Measurements from ENCODE around the gene ZMIZ1. TPM values are rescaled to one million over a fixed set of nuclear protein-coding genes. Genes with fewer than 3 reads are reported as not detected.
A peak's percentile ranks its signal among the peaks of the same experiment; 100 is the strongest.

The ZMIZ1 gene
- total and polyA plus RNA-seq, 2 donors (not counting 1 experiment from before 2014, with no cell fraction given): 6.3 to 30.6 TPM

DNA sequence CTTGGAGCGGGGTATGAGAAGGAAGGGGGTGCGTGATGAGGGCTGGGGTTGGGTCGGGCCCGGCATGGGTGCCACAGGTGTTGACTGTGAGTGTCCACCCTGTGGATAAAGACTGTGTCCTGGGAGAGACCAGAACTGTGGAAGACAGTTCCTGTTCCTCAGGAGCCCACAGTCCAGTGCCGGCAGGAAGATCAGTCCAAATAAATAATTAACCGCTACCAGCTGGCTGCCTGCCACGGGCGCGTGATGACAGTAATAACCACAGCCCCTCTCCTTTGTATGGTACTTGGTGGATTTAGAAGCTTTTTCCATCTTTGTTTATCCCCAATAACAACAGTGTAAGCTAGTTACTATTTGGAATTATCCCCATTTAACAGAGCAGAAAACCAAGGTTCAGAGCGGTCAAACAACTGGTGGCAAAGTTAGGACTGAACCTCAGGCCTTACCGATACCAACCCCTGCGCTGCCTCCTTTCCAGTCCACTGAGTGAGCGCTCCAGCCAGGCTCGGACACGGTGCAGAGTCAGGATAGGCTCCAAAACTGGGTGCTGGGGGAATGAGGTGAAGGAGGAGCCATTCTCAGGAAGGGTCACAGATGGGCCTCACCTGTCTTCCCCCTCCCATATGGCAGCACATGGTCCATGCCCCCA, 5.1 kb downstream of the ZMIZ1 start:
- peaks cover 2% of the 10 kb centered on the region for H4K20me1 ChIP-seq (ENCODE audit: control insufficient read depth, extremely low read depth, insufficient read depth, low read length)
- TF ChIP-seq, protein P1, sequence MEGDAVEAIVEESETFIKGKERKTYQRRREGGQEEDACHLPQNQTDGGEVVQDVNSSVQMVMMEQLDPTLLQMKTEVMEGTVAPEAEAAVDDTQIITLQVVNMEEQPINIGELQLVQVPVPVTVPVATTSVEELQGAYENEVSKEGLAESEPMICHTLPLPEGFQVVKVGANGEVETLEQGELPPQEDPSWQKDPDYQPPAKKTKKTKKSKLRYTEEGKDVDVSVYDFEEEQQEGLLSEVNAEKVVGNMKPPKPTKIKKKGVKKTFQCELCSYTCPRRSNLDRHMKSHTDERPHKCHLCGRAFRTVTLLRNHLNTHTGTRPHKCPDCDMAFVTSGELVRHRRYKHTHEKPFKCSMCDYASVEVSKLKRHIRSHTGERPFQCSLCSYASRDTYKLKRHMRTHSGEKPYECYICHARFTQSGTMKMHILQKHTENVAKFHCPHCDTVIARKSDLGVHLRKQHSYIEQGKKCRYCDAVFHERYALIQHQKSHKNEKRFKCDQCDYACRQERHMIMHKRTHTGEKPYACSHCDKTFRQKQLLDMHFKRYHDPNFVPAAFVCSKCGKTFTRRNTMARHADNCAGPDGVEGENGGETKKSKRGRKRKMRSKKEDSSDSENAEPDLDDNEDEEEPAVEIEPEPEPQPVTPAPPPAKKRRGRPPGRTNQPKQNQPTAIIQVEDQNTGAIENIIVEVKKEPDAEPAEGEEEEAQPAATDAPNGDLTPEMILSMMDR (conservative IDR thresholded peaks at IDR 0.05 in 1 of 2, IDR thresholded peaks at IDR 0.05 in 1 of 2; ENCODE audit: low read depth in 1 of 2, low read length in 2 of 2): no peak
- TF ChIP-seq EZH2 (IDR thresholded peaks at IDR 0.05; ENCODE audit: low read length, missing control alignments): no peak
- peaks cover 50% of the 10 kb centered on the region for H3K4me1 ChIP-seq (ENCODE audit: control insufficient read depth, extremely low read depth, insufficient read depth, low read length)
- no peak overlapping the region for H2AFZ ChIP-seq (ENCODE audit: low read length)
- H3K27ac ChIP-seq (ENCODE audit: insufficient read depth, low read length): peak overlapping the region; percentile 31
- no peak overlapping the region for H3K9ac ChIP-seq (ENCODE audit: insufficient read depth, low read length)
- no peaks in the 10 kb centered on the region for H3K9me3 ChIP-seq (ENCODE audit: control insufficient read depth, insufficient read depth, low read depth, low read length)
- no peaks in the 10 kb centered on the region for H3K27me3 ChIP-seq (ENCODE audit: control insufficient read depth, insufficient read depth, low read length)
- peak overlapping the region in 1 of 4 experiments; percentile 28 for H3K4me3 ChIP-seq (replicated peaks in 1 of 4; ENCODE audit: control extremely low read depth in 1 of 4, insufficient read depth in 1 of 4, low read depth in 3 of 4, low read length in 4 of 4)
- H3K79me2 ChIP-seq (ENCODE audit: control insufficient read depth, insufficient read depth, low read length): peaks cover 98% of the 10 kb centered on the region
- H3K36me3 ChIP-seq (ENCODE audit: control insufficient read depth, insufficient read depth, low read length): peaks cover 1% of the 10 kb centered on the region
- peak overlapping the region; percentile 75 for H3K4me2 ChIP-seq (ENCODE audit: extremely low read depth, insufficient read depth, low read length)
- peak; percentile 62 to 67 for DNase-seq (ENCODE audit: low read depth in 2 of 2)

DNA sequence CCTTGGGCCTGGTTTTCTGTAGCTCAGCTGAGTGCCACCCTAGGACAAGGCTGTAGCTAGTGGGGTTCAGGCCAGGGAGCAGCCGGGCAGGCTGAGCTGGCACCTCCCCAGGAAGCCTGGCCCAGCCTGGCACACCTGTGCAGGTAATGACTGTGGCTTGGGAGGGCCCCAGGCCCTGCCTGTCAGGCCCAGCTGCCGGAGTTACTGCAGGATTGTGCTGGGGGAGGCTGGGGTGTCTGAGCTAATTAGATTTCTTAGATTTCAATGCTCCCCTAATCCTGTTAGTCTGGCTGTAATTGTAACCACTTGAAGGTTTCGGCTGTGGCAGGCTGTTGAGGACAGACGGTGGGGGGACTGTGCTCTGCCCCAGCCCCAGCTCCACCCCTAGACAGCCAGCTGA, 6.0 kb downstream of the ZMIZ1 start:
- Histone ChIP-seq H3K36me3 (ENCODE audit: control insufficient read depth, insufficient read depth, low read length) (peaks cover 1% of the 10 kb centered on the region), H3K9me3 (ENCODE audit: control insufficient read depth, insufficient read depth, low read depth, low read length) (no peaks in the 10 kb centered on the region), H3K79me2 (ENCODE audit: control insufficient read depth, insufficient read depth, low read length) (peaks cover 98% of the 10 kb centered on the region), H4K20me1 (ENCODE audit: control insufficient read depth, extremely low read depth, insufficient read depth, low read length) (peaks cover 2% of the 10 kb centered on the region), H2AFZ (ENCODE audit: low read length) (no peak overlapping the region), H3K4me1 (ENCODE audit: control insufficient read depth, extremely low read depth, insufficient read depth, low read length) (peaks cover 59% of the 10 kb centered on the region), H3K9ac (ENCODE audit: insufficient read depth, low read length) (no peak overlapping the region), H3K27ac (ENCODE audit: insufficient read depth, low read length) (no peak overlapping the region), H3K4me3 (replicated peaks in 1 of 4; ENCODE audit: control extremely low read depth in 1 of 4, insufficient read depth in 1 of 4, low read depth in 3 of 4, low read length in 4 of 4) (no peak overlapping the region), H3K4me2 (ENCODE audit: extremely low read depth, insufficient read depth, low read length) (peak overlapping the region; percentile 9), H3K27me3 (ENCODE audit: control insufficient read depth, insufficient read depth, low read length) (no peaks in the 10 kb centered on the region)
- TF ChIP-seq EZH2 (IDR thresholded peaks at IDR 0.05; ENCODE audit: low read length, missing control alignments): no peak
- TF ChIP-seq, protein P1 (conservative IDR thresholded peaks at IDR 0.05 in 1 of 2, IDR thresholded peaks at IDR 0.05 in 1 of 2; ENCODE audit: low read depth in 1 of 2, low read length in 2 of 2): no peak
- no peak for DNase-seq (ENCODE audit: low read depth in 2 of 2)

DNA sequence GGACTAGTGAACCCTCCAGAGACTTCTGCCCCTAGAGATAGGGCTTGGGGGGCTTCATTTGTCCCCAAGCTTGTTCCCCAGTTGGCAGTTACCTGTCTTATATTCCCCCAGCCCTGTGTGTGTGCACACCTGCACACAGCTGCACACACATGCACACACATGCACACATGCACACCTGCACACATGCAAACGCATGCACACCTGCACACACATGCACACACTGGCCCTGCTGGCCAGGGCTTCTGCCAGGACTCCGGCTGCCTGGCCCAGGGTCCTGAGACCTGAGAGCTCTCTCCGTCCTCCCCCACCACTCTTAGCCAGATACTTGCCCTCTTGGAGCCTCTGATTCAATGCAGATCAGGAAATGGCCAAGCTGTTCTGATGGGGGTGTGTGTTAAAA, 6.7 kb downstream of the ZMIZ1 start:
- no peak overlapping the region for H2AFZ ChIP-seq (ENCODE audit: low read length)
- H4K20me1 ChIP-seq (ENCODE audit: control insufficient read depth, extremely low read depth, insufficient read depth, low read length): peaks cover 2% of the 10 kb centered on the region
- DNase-seq (ENCODE audit: low read depth in 2 of 2): no peak
- H3K36me3 ChIP-seq (ENCODE audit: control insufficient read depth, insufficient read depth, low read length): peaks cover 1% of the 10 kb centered on the region
- H3K4me1 ChIP-seq (ENCODE audit: control insufficient read depth, extremely low read depth, insufficient read depth, low read length): peaks cover 63% of the 10 kb centered on the region
- no peaks in the 10 kb centered on the region for H3K27me3 ChIP-seq (ENCODE audit: control insufficient read depth, insufficient read depth, low read length)
- TF ChIP-seq, protein P1 (conservative IDR thresholded peaks at IDR 0.05 in 1 of 2, IDR thresholded peaks at IDR 0.05 in 1 of 2; ENCODE audit: low read depth in 1 of 2, low read length in 2 of 2): no peak
- no peak for TF ChIP-seq EZH2 (IDR thresholded peaks at IDR 0.05; ENCODE audit: low read length, missing control alignments)
- H3K9ac ChIP-seq (ENCODE audit: insufficient read depth, low read length): no peak overlapping the region
- peaks cover 100% of the 10 kb centered on the region for H3K79me2 ChIP-seq (ENCODE audit: control insufficient read depth, insufficient read depth, low read length)
- H3K4me3 ChIP-seq (replicated peaks in 1 of 4; ENCODE audit: control extremely low read depth in 1 of 4, insufficient read depth in 1 of 4, low read depth in 3 of 4, low read length in 4 of 4): no peak overlapping the region
- peak overlapping the region; percentile 29 for H3K27ac ChIP-seq (ENCODE audit: insufficient read depth, low read length)
- no peak overlapping the region for H3K4me2 ChIP-seq (ENCODE audit: extremely low read depth, insufficient read depth, low read length)
- no peaks in the 10 kb centered on the region for H3K9me3 ChIP-seq (ENCODE audit: control insufficient read depth, insufficient read depth, low read depth, low read length)

All from fibroblast of lung (primary cell).